GM12865 (cell line): ENCODE results near the gene WNT4.

Experiments
- DNase-seq: peaks from one replicate; pipeline ENCODE4 v3.0.0; 2010; ENCODE audit warnings: low read depth
- H3K4me3 ChIP-seq: 2 replicates; pipeline ENCODE4 v1.5.1; 2011; ENCODE audit warnings: mild to moderate bottlenecking, low read depth, low read length, control low read depth
- TF ChIP-seq, protein P1 (sequence below): IDR thresholded peaks from 2 replicates; pipeline ENCODE4 v1.5.1; 2011; ENCODE audit warnings: low read length, control low read depth, low read depth, inconsistent platforms; ENCODE audit not compliant: insufficient read depth; ENCODE audit errors: missing control alignments

Gene WNT4

DNA sequence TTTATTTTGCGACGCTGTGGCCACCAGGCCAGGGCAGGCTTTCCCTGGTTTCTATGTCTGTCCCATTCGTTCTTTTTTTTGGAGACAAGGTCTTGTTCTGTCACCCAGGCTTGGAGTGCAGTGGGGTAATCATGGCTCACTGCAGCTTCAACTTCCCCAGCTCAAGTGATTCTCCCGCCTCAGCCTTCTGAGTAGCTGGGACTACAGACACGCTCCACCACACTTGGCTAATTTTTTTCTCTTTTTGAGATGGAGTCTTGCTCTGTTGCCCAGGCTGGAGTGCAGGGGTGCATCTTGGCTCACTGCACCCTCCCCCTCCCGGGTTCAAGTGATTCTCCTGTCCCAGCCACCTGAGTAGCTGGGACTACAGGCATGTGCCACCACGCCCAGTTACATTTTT, 43.4 kb upstream of the WNT4 start:
- no peak overlapping the region for H3K4me3 ChIP-seq
- TF ChIP-seq, protein P1, sequence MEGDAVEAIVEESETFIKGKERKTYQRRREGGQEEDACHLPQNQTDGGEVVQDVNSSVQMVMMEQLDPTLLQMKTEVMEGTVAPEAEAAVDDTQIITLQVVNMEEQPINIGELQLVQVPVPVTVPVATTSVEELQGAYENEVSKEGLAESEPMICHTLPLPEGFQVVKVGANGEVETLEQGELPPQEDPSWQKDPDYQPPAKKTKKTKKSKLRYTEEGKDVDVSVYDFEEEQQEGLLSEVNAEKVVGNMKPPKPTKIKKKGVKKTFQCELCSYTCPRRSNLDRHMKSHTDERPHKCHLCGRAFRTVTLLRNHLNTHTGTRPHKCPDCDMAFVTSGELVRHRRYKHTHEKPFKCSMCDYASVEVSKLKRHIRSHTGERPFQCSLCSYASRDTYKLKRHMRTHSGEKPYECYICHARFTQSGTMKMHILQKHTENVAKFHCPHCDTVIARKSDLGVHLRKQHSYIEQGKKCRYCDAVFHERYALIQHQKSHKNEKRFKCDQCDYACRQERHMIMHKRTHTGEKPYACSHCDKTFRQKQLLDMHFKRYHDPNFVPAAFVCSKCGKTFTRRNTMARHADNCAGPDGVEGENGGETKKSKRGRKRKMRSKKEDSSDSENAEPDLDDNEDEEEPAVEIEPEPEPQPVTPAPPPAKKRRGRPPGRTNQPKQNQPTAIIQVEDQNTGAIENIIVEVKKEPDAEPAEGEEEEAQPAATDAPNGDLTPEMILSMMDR, result no peak
- no peak for DNase-seq

DNA sequence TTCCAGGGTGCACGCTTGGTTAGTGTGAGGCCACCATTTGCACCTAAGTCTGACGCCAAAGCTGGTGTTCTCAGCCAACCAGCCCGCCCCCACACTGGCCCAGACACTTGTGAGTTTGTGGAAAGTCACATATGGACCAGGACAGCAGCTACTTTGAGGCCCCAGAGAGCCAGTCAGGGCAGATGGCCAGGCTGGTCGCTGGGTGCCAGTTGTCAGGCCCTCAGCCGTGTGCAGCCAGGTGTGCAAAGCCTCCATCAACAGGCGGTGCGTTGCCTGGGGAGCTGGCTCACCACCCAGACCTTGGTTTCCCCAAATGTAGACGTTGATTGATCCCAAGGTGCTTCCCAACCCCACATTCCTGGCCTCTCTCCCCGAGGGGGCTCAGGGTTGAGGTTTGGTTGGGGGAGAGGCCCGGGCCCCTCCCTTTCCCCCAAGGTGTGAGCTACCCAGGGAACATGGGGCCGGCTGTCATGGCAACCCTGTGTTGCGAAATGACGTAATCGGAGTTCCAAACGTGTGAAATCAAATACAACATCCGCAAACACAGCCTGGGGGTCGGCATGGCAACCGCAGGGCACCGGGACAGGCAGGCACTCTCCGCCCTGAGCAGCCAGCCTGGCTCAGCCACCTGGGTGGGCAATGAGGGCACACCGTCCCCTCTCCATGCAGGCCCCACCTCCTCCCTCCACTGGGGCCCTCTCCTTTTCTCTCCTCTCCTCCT, 42.2 kb upstream of the WNT4 start:
- TF ChIP-seq, protein P1, result no peak
- DNase-seq, result peak; percentile 56
- no peak overlapping the region for H3K4me3 ChIP-seq

DNA sequence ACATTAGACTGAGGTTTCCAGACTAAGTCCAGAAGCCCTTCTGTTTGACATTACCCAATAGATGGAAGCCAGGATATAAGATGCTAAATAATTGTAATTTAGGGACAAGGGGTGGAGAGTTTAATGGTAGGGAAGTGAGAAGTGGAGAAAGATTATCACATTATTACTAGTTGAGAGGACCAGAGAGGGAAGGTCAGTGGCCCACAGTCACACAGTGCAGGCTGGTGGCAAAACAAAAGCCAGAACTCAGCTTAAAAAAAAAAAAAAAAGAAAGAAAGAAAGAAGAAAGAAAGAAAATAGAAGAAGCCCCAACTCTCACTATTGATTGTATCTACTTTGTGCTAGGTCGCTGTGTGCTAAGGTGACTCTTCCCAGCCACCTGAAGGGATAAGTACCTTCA, 41.6 kb upstream of the WNT4 start:
- TF ChIP-seq, protein P1, result no peak

DNA sequence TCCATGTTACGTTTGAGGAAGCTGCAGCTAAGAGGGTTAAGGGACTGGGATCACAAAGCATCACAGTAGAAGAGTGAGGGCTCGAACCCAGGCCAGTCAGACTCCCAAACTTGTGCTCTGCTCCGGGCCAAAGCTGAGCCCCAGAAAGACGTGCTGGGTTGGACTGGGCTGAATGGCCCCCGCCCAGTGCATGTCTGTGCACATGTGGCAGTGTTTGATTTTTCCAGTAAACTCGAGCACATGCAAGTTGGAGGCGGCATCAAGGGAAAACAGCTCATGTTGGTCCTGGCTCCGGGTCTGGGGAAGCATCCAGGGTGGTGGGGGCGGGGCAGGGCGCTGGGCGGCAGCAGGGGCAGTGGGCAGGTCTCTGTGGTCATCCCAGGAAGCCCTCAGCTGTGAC, 39.8 kb upstream of the WNT4 start:
- DNase-seq, result no peak
- H3K4me3 ChIP-seq, result no peak overlapping the region
- TF ChIP-seq, protein P1, result no peak

More for the DNA sequence above, 41.6 kb upstream of the WNT4 start:
- H3K4me3 ChIP-seq, result no peak overlapping the region
- no peak for DNase-seq

DNA sequence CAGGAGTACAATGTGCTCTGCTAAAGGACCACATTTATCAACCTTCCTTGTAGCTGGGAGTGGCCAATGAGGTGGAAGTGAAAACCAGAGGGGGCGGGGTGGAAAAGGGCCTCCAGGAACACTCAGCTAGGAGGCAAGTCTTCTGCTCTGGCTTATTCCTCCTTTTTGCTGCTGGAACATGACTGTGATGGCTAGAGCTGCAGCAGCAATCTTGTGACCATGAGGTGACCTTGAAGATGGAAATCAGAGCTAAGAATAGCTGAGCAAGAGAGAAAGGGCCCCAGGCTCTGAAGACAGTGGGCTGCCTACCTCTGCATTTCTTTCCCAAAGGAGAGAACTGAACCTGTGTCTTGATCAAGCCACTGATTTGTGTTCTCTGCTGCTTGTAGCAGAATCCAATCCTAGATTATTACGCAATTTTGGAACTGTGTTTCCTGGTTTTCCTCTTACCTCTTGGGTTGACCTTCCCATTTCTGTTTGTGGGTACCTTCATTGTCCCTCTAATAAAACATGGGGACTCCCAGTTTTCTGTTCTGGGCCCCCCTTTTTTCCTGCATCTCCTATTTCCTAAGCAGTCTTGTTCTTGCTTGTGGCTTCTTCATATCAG, 36.4 kb upstream of the WNT4 start:
- no peak for DNase-seq
- TF ChIP-seq, protein P1, result no peak
- H3K4me3 ChIP-seq, result no peak overlapping the region

DNA sequence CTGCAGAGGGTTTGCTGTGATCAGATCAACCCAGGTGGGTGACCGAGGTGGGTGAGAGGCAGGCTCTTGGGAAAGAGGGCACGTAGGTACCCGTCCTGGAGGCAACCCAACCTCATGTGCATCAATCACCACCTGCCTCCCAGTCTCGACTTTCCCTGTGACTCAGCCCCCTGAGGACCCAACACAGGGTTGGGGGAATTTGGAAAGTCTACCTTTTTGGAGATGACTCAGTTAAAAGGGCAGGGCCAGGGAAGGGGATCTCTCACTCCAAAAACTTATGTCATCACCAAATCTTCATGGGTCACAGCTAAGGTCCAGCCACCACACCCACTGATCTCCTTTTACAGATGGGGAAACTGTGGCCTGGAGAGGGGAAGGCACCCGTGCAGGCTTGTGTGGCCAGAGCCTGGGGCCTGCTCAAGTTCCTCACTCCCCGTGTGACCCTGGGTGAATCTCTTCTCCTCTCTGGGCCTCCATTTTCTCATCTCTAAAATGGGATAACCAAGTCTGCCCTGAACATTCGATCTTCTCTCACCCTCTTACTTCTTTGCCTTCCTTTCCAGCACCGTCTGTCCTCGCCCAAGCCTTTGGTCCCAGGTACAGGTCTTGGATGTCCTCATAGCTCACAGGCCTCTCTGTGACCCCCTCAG, 34.6 kb upstream of the WNT4 start:
- H3K4me3 ChIP-seq, result no peak overlapping the region; the same call in none of the 2 replicates
- TF ChIP-seq, protein P1, result no peak
- peak; percentile 67 for DNase-seq

DNA sequence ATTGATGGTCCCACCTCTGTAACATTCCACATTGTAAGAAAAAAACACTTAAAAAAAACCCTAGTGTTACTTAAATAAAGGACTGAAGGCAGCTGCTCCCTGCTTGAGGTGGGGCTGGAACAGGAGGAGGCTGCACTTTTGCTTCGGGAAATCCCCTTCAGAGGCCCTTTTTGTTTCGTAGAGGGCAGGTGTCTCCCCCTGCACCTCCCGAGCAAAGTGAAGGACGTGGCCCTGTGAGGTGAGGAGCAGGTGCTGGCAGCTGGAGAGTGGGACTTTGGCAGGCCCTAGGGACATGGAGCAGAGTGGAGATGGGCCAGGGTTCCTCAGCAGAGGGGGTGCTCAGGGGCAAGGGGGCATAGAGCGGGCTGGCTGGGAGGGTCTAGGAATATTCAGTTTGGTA, 33.4 kb upstream of the WNT4 start:
- DNase-seq, result peak; percentile 72
- peak overlapping the region; percentile 40 for H3K4me3 ChIP-seq
- TF ChIP-seq, protein P1, result no peak
